ENCODE measurements around the gene NSMCE3. TPM values are rescaled to one million over a fixed set of nuclear protein-coding genes. Genes with fewer than 3 reads are reported as not detected.

Gene NSMCE3
- total RNA-seq: 10.1 and 12.9 TPM in 2 replicates

GRCh38 chr15:29269485-29270168 lies at the start of gene NSMCE3:
TSS of gene NSMCE3 (minus strand) at chr15:29269822. CDS start at chr15:29269705, 117 bp downstream.

